Skeletal muscle tissue (tissue), 4 donors: ENCODE measurements around the gene EIF6. TPM values are rescaled to one million over a fixed set of nuclear protein-coding genes. Genes with fewer than 3 reads are reported as not detected.

ENCODE experiments used
- H3K27ac ChIP-seq: one replicate; pipeline ENCODE4 v1.7.0; 2013; ENCODE audit warnings: mild to moderate bottlenecking, low read depth, low read length, inconsistent platforms
- H3K27me3 ChIP-seq, 3 donors: one replicate each; pipeline ENCODE4 v1.7.0; 2013; ENCODE audit warnings: low read length in 3 of 3; ENCODE audit not compliant: control insufficient read depth in 3 of 3, insufficient read depth in 3 of 3
- H3K36me3 ChIP-seq, 3 donors: one replicate each; pipeline ENCODE4 v1.7.0; 2013; ENCODE audit warnings: low read length in 3 of 3; ENCODE audit not compliant: control insufficient read depth in 3 of 3, insufficient read depth in 3 of 3
- H3K4me1 ChIP-seq, 3 donors: one replicate each; pipeline ENCODE4 v1.7.0; 2013; ENCODE audit warnings: low read length in 3 of 3, mild to moderate bottlenecking in 3 of 3; ENCODE audit not compliant: control insufficient read depth in 3 of 3, insufficient read depth in 3 of 3
- H3K4me3 ChIP-seq, 3 donors: one replicate each; pipeline ENCODE4 v1.7.0; 2013; ENCODE audit warnings: low read length in 3 of 3
- H3K9ac ChIP-seq, 3 donors: one replicate each; pipeline ENCODE4 v1.7.0; 2013; ENCODE audit warnings: low read length in 3 of 3, mild to moderate bottlenecking in 3 of 3, moderate library complexity in 2 of 3, low read depth in 1 of 3
- H3K9me3 ChIP-seq, 3 donors: one replicate each; pipeline ENCODE4 v1.7.0; 2013; ENCODE audit warnings: low read length in 3 of 3; ENCODE audit not compliant: control insufficient read depth in 3 of 3
- total RNA-seq: library from RNA; depleted of rRNA; stranded (reverse); fragments of >200 nt; gene quantifications from one replicate; pipeline ENCODE4 v1.2.3, GENCODE V29; 2014
- donor health status: Osteomylitis.

The EIF6 gene
- total RNA-seq, 1 donor from 2014 or later, result 74.1 TPM

DNA sequence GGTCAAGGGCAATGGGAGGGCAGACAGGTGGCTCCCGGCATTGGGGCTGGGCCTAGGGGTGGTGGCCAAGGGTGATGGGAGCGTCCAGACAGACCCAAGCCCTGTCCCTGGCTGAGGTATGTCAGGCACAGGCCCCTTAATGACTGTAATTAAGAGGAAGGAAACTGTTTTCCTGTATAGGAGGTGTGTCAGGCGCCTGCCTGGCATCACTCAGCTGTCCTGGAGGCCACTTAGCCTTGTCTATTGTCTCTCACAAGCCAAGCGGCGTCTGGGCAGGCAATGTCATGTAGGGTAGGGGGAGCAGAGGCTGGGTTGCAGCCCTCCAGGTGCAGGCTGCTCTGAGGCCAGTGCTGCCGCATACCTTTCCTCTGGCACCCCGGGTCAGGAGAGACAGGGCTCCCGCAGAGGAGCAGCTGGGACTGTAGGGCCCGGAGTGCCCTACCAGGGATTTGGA lies 11.6 kb upstream of the EIF6 start:
- Histone ChIP-seq H3K27me3 (peaks cover 37 to 53% (median 49%) of the 10 kb centered on the region in 3 donors), H3K4me1 (no peaks in the 10 kb centered on the region), H3K36me3 (no peaks in the 10 kb centered on the region), H3K9me3 (no peaks in the 10 kb centered on the region), H3K4me3 (no peak overlapping the region), H3K9ac (no peak overlapping the region), H3K27ac (no peak overlapping the region)

DNA sequence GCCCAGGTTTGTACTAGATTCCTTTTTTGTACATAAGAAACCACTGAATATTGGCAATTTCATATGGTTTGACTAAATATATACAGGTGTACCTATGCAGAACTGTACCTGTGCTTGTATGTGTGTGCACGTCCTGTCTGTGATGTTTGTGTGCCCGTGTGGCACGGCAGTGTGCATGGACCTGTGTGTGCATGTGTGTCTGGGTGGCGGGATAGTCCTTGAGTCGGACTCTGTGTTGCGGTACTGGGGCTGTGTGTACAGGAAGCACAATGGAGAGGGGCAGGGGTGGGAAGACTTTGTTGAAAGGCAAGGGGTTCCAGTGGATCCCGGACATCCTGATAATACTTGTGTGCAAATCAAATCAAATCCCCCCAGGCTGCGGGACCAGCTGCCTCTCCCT lies 11.1 kb upstream of the EIF6 start:
- no peaks in the 10 kb centered on the region for H3K9me3 ChIP-seq
- H3K4me1 ChIP-seq, result no peaks in the 10 kb centered on the region
- no peak overlapping the region for H3K4me3 ChIP-seq
- H3K27me3 ChIP-seq, result peaks cover 37 to 53% (median 50%) of the 10 kb centered on the region in 3 donors
- H3K9ac ChIP-seq, result no peak overlapping the region
- no peaks in the 10 kb centered on the region for H3K36me3 ChIP-seq
- no peak overlapping the region for H3K27ac ChIP-seq

DNA sequence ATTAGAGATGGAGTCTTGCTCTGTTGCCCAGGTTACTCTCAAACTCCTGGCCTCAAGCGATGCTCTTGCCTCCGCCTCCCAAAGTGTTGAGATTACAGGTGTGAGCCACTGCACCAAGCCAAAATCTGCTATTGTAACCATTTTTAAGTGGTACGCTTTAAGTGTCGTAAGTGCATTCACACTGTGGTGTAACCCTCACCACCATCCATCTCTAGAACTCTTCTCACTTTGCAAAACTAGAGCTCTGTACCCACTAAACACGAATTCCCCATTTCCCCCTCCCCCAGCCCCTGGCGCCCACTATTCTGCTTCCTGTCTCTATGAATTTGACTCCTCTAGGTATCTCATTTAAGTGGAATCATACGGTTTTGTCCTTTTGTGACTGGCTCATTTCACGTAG lies 10.5 kb upstream of the EIF6 start:
- Histone ChIP-seq H3K9ac (no peak overlapping the region), H3K36me3 (no peaks in the 10 kb centered on the region), H3K4me1 (no peaks in the 10 kb centered on the region), H3K4me3 (no peak overlapping the region), H3K27ac (no peak overlapping the region), H3K9me3 (no peaks in the 10 kb centered on the region), H3K27me3 (peaks cover 37 to 53% (median 53%) of the 10 kb centered on the region in 3 donors)

DNA sequence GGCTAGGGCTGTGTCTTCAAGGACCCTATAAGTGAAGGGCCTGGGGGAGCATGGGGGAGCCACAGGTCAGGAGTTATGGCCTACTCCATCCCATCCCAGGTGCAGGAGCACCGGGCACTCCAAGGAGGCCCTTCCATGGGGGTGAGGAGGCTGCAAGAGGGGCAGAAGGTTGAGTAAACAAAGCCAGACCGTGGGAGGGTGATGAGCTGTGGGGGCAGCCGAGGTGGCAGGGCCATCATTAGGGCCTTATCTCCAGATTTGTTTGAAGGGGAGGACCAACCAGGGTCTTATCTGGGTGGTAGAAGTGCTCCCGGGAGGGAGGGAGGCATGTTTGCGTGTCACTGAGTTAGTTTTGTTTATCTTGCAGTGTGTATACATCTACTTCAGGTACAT lies 9.7 kb upstream of the EIF6 start:
- no peak overlapping the region for H3K4me3 ChIP-seq
- H3K27ac ChIP-seq, result no peak overlapping the region
- H3K36me3 ChIP-seq, result no peaks in the 10 kb centered on the region
- H3K9ac ChIP-seq, result no peak overlapping the region
- peaks cover 37 to 53% (median 53%) of the 10 kb centered on the region in 3 donors for H3K27me3 ChIP-seq
- H3K4me1 ChIP-seq, result no peaks in the 10 kb centered on the region
- H3K9me3 ChIP-seq, result no peaks in the 10 kb centered on the region

DNA sequence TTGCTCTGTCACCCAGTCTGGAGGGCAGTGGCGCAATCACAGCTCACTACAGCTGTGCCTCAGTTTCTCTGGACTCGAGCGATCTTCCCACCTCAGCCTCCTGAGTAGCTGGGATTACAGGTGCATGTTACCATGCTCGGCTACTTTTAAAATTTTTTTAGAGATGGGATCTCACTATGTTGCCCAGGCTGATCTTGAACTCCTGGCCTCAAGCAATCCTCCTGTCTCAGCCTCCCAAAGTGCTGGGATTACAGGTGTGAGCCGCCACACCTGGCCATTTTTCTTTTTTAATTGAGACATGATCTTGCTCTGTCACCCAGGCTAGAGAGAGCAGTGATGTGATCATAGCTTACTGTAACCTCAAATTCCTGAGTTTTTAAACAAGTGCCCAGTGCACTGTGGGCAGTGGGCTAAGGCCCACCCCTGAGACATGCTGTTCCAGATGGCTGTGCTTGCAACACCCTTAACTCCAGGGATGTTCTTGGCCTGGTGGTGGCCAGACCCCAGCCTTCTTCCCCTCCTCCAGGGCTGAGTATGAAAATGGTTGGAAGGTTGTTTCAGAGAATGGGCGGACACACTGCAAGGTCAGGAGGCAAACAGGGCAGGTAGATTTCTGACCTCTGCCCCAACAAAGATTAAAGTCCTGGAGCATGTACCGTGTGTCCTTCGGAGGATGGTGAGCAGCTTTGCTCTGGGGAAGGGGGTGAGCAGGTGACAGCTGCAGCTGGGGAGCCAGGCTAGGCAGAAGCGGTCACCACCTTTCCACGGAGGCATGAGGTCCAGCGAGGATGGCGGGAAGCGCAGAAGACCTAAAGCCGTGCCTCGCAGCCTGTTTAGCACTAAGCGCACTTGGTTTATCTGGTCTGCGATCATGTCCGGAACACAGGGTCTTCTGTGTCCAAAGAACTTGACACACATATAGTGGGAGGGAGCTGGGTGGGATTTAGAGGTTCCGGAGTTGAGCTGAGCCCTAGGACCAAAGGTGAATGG lies 9.0 kb upstream of the EIF6 start:
- H3K9ac ChIP-seq, result no peak overlapping the region
- no peaks in the 10 kb centered on the region for H3K9me3 ChIP-seq
- H3K36me3 ChIP-seq, result no peaks in the 10 kb centered on the region
- H3K27ac ChIP-seq, result no peak overlapping the region
- no peak overlapping the region for H3K4me3 ChIP-seq
- no peaks in the 10 kb centered on the region for H3K4me1 ChIP-seq
- peaks cover 37 to 53% (median 53%) of the 10 kb centered on the region in 3 donors for H3K27me3 ChIP-seq

DNA sequence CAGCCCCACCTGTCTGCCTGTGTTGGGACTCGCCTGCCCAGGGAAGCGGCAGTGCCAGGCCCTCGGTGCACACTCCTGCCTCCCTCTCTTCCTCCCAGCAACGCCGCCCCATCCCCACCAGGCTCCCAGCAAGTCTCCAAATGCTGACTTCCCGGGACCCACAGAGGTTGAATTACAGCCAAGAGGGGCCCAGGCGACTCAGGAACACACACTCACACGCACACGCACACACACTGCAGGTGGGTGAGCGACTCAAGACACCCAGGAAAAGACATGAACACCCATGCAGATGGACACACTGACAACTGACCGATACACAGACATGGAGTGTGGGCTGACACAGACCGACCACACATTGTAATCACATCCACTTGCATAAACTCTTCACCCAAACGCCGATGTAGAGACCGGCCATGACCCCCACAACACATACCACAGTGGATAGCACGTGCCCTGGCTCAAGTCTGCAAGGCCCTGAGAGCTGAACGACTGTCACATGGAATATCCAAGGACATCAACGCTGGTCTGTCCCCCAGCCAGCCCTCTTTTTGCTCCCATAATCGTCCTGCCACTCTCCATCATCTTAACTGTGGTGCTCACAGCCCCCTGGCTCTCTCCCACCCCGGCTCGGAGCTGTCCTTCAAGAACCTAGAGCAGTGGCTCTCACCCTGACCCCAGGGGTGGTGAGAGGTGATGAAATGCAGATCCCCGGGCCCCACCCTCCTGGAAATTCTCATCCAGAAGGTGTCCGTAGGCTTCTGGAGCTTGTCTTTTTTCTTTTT lies 8.1 kb upstream of the EIF6 start:
- no peaks in the 10 kb centered on the region for H3K36me3 ChIP-seq
- H3K4me3 ChIP-seq, result no peak overlapping the region
- peaks cover 37 to 56% (median 55%) of the 10 kb centered on the region in 3 donors for H3K27me3 ChIP-seq
- no peaks in the 10 kb centered on the region for H3K4me1 ChIP-seq
- H3K9ac ChIP-seq, result no peak overlapping the region
- H3K27ac ChIP-seq, result no peak overlapping the region
- no peaks in the 10 kb centered on the region for H3K9me3 ChIP-seq

DNA sequence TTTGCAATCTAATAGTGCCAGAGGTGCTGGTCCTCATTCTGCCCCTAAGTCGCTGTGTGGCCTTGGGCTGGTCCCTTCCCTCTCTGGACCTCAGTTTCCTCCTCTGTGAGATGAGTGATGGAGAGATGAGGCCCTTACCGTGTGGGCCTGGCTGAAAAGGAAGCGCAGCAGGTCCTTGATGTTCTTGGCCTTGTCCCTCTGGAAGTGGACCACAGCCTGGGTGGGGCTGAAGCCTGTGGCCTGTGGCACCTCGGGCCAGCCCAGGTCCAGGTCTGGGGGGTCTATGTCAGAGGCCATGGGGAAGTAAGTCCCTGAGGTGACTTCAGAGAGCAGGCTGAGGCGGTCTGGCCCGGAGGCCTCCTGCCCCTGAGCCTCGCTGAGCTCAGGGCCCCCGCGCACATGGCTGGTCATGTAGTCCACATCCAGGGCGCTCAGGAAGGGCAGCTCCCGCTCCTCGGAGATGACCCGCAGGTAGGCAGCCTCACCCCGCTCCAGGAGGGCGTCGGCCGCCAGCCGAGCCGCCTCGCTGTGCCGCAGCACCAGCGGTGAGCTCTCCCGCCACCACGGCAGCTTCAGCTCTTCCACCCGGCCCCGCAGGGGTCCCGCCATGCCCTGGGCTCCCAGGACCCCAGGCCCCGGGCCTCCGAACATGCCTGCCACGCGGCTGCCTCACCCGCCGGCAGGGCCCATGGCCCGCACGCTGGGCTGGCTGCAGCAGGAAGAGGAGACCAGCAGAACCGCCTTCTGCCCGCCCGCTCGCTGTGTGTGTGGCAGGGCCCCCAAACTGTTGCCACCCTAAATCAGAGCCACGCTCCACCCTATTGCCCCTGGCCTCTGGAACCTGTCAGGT lies 7.3 kb upstream of the EIF6 start, which contains the start of gene FAM83C:
TSS of gene FAM83C (minus strand) at position 772 of the 850 bp plus-strand sequence. CDS start at position 651, 121 bp downstream.
- H3K4me3 ChIP-seq, result no peak within 1 kb of the TSS
- no peaks in the 10 kb centered on the region for H3K9me3 ChIP-seq
- H3K27ac ChIP-seq, result no peak within 1 kb of the TSS
- H3K36me3 ChIP-seq, result no peaks in the 10 kb centered on the region
- H3K9ac ChIP-seq, result no peak within 1 kb of the TSS
- H3K4me1 ChIP-seq, result no peaks in the 10 kb centered on the region
- H3K27me3 ChIP-seq, result peaks cover 38 to 51% (median 48%) of the 10 kb centered on the region in 3 donors

DNA sequence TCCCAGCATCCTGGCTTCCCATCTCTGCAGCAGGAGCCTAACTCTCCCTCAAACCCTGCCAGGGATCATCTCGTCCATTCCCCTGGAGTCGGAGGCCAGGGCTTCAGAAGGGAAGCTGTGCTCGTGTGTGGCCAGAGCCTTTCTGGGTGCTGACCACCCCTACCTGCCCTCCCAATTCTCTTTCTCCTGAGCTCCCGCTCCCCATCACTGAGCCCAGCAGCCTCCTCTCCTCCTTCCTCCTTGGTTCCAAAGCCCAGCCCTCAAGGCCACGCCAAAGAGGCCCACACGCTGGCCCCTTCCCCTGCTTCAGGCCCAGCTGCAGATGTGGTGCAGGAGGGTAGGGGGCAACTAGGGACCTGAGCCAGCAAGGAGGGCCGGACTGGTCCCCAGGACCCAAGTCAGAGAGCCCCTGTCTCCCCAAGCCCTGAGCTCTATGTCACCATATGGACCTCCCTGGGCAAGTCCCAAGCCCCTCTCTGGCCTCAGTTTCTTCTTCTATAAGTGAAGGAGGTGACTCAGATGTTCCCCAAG lies 6.4 kb upstream of the EIF6 start:
- no peak overlapping the region for H3K4me3 ChIP-seq
- no peak overlapping the region for H3K27ac ChIP-seq
- no peaks in the 10 kb centered on the region for H3K4me1 ChIP-seq
- peaks cover 29 to 41% (median 39%) of the 10 kb centered on the region in 3 donors for H3K27me3 ChIP-seq
- H3K9ac ChIP-seq, result no peak overlapping the region
- H3K36me3 ChIP-seq, result no peaks in the 10 kb centered on the region
- no peaks in the 10 kb centered on the region for H3K9me3 ChIP-seq

DNA sequence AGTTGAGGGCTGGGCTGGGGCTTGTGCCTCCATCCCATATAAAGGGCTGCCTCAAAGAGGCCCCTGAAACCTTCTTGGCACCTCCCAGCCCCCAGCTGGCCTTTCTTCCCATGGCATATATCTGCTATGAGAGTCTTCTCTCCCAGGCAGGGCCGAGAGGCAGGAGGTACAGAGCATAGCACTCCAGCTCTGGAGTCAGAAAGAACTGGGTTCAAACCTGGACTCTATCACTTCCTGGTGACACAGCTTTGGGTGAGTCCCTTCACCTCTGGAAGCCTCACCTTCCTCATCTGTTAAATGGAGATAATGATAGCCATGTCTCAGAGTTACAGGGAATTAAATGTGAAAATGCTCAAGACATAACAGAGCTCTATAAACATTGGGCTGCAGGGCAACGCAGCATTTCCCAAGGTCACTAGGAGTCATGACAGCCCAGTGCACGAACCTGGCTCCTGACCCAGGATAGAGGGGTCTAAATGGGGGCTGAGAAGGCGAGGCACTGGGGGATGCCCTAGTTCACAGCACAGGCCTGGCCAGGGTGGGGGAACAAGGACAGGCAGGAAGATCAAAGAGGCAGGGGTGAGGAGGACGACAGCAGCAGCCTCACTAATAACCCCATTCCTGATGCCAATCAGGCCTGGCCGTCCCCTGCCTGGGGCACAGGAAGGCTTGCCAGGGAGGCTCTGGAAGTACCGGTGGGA lies 5.8 kb upstream of the EIF6 start:
- H3K9me3 ChIP-seq, result no peaks in the 10 kb centered on the region
- H3K9ac ChIP-seq, result no peak overlapping the region
- no peak overlapping the region for H3K27ac ChIP-seq
- no peak overlapping the region for H3K4me3 ChIP-seq
- H3K36me3 ChIP-seq, result no peaks in the 10 kb centered on the region
- H3K4me1 ChIP-seq, result peaks cover under 1% of the 10 kb centered on the region in 3 donors
- H3K27me3 ChIP-seq, result peaks cover 23 to 35% (median 33%) of the 10 kb centered on the region in 3 donors
